MM.1S (cell line): ENCODE data around the gene CDH22.

Experiments used
- DNase-seq: peaks from one replicate; pipeline ENCODE4 v3.0.0-alpha.2; 2015
- H2AFZ ChIP-seq: fragments of 300-600 bp; sonication (generic); 2 replicates; pipeline ENCODE4 v1.6.0; 2016; ENCODE audit warnings: antibody characterized with exemption, low read length
- H3F3A ChIP-seq: fragments of 300-600 bp; sonication (generic); 2 replicates; pipeline ENCODE4 v1.6.1; 2016; ENCODE audit warnings: mild to moderate bottlenecking, antibody characterized with exemption, low read length, moderate library complexity, mixed read lengths; ENCODE audit not compliant: insufficient read depth
- H3K27ac ChIP-seq: fragments of 300-600 bp; sonication (generic); 2 replicates; pipeline ENCODE4 v1.5.1; 2016; ENCODE audit warnings: mild to moderate bottlenecking, low read length
- H3K27me3 ChIP-seq: fragments of 300-600 bp; sonication (generic); replicated peaks from 2 replicates; pipeline ENCODE4 v1.6.0; 2016; ENCODE audit warnings: low read length; ENCODE audit not compliant: insufficient read depth
- H3K36me3 ChIP-seq: fragments of 300-600 bp; sonication (generic); replicated peaks from 2 replicates; pipeline ENCODE4 v1.6.1; 2016; ENCODE audit warnings: mild to moderate bottlenecking, low read length, mixed read lengths; ENCODE audit not compliant: insufficient read depth
- H3K4me1 ChIP-seq: fragments of 300-600 bp; sonication (generic); 2 replicates; pipeline ENCODE4 v1.6.1; 2016; ENCODE audit warnings: low read length, mixed read lengths
- H3K4me2 ChIP-seq: fragments of 300-600 bp; sonication (generic); 2 replicates; pipeline ENCODE4 v1.6.0; 2016; ENCODE audit warnings: low read depth, low read length
- H3K4me3 ChIP-seq: fragments of 300-600 bp; sonication (generic); 2 replicates; pipeline ENCODE4 v1.5.1; 2016; ENCODE audit warnings: low read length, mixed read lengths
- H3K79me2 ChIP-seq: fragments of 300-600 bp; sonication (generic); 2 replicates; pipeline ENCODE4 v1.6.1; 2016; ENCODE audit warnings: mixed run types, low read length, mixed read lengths
- H3K9ac ChIP-seq: fragments of 300-600 bp; sonication (generic); 2 replicates; pipeline ENCODE4 v1.6.1; 2016; ENCODE audit warnings: low read length, mixed read lengths
- H3K9me2 ChIP-seq: fragments of 300-600 bp; sonication (generic); replicated peaks from 2 replicates; pipeline ENCODE4 v1.6.1; 2016; ENCODE audit warnings: mild to moderate bottlenecking, low read length, mixed read lengths; ENCODE audit not compliant: insufficient read depth
- H3K9me3 ChIP-seq: fragments of 300-600 bp; sonication (generic); replicated peaks from 2 replicates; pipeline ENCODE4 v1.6.1; 2016; ENCODE audit warnings: mild to moderate bottlenecking, low read length, mixed read lengths; ENCODE audit not compliant: insufficient read depth
- H4K20me1 ChIP-seq: fragments of 300-600 bp; sonication (generic); 2 replicates; pipeline ENCODE4 v1.6.1; 2016; ENCODE audit warnings: mild to moderate bottlenecking, low read length, moderate library complexity, mixed read lengths; ENCODE audit not compliant: insufficient read depth
- EZH2 ChIP-seq: fragments of 300-600 bp; sonication (generic); optimal IDR thresholded peaks from 2 replicates; pipeline ENCODE3; 2017; ENCODE audit warnings: low read depth, mild to moderate bottlenecking, antibody characterized with exemption, low read length, mixed read lengths
- EZH2phosphoT487 ChIP-seq: fragments of 300-600 bp; sonication (generic); IDR thresholded peaks from 2 replicates; pipeline ENCODE4 v1.6.1; 2018; ENCODE audit warnings: antibody characterized with exemption, low read length
- TF ChIP-seq, protein P1 (sequence below): fragments of 300-600 bp; sonication (generic); IDR thresholded peaks from 2 replicates; pipeline ENCODE4 v1.5.1; 2016; ENCODE audit warnings: antibody characterized with exemption, low read length, mixed read lengths

The CDH22 gene

DNA sequence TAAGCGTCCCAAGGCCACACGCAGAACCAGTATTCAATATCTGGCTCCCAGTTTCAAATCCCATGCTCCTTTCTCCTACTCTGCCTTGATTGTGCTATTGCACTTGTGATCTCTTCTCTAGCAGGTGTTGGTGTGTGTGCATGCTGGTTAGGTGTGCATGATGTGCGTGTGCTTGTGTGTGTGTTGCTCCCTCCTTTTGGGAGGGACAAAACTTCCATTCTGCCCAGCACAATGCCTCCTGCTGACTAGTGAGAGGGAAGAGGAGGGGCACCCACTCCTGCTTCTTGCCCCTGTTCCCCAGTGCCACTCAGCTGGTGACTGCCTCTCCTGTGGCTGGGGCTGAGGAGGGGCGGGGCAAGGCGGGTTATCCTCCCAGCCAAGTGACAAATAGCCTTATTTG is 170.5 kb downstream of the CDH22 start:
- H3K27me3 ChIP-seq = peaks cover 44% of the 10 kb centered on the region
- no peak overlapping the region for H2AFZ ChIP-seq
- H3K27ac ChIP-seq = no peak overlapping the region
- no peaks in the 10 kb centered on the region for H4K20me1 ChIP-seq
- DNase-seq = no peak
- TF ChIP-seq EZH2 = no peak
- TF ChIP-seq, protein P1, sequence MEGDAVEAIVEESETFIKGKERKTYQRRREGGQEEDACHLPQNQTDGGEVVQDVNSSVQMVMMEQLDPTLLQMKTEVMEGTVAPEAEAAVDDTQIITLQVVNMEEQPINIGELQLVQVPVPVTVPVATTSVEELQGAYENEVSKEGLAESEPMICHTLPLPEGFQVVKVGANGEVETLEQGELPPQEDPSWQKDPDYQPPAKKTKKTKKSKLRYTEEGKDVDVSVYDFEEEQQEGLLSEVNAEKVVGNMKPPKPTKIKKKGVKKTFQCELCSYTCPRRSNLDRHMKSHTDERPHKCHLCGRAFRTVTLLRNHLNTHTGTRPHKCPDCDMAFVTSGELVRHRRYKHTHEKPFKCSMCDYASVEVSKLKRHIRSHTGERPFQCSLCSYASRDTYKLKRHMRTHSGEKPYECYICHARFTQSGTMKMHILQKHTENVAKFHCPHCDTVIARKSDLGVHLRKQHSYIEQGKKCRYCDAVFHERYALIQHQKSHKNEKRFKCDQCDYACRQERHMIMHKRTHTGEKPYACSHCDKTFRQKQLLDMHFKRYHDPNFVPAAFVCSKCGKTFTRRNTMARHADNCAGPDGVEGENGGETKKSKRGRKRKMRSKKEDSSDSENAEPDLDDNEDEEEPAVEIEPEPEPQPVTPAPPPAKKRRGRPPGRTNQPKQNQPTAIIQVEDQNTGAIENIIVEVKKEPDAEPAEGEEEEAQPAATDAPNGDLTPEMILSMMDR = no peak
- no peak overlapping the region for H3K9ac ChIP-seq
- H3F3A ChIP-seq = no peaks in the 10 kb centered on the region
- no peaks in the 10 kb centered on the region for H3K9me2 ChIP-seq
- H3K79me2 ChIP-seq = no peaks in the 10 kb centered on the region
- no peaks in the 10 kb centered on the region for H3K9me3 ChIP-seq
- H3K4me1 ChIP-seq = no peaks in the 10 kb centered on the region
- no peaks in the 10 kb centered on the region for H3K36me3 ChIP-seq
- H3K4me2 ChIP-seq = no peak overlapping the region
- no peak overlapping the region for H3K4me3 ChIP-seq

DNA sequence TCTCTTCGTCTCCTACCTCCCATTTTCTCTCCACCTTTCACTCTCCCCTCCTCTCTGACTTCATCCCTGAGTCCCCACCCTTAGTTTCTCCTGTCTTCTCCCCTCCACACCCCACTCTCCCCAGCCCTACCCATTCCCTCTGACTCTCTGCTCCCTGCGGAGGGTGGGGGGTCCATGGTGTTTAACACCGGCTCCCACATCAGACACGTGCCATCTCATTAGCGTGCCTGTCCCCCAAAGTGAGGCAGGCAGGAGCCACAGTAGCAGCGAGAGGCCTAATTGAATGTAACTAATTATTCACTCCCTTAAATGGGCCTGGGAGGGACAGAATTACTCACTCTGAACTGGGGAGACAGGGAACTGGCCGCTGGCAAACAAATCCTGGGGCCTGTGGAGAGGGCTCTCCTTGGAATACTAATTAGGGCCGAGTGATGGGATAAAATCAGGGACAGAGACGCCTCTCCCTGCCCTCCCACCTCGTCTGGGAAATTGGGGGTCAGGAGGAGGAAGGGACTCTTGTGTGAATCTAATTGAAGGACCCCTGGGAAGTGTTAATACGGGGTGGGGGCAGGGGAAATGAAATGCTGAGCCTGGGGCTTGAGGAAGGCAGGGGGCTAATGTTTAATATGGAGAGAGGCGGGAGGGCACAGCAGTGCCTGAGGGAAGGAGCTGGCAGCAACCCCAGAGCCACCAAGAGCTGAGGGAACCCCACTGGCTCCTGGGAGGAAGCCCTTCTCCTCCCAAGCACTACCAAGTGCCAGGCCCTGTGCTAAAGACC is 172.3 kb downstream of the CDH22 start:
- H3K27me3 ChIP-seq = peaks cover 39% of the 10 kb centered on the region
- TF ChIP-seq EZH2phosphoT487 (no peak), EZH2 (no peak)
- TF ChIP-seq, protein P1 = no peak
- H4K20me1 ChIP-seq = no peaks in the 10 kb centered on the region
- no peaks in the 10 kb centered on the region for H3K36me3 ChIP-seq
- no peaks in the 10 kb centered on the region for H3F3A ChIP-seq
- no peaks in the 10 kb centered on the region for H3K9me3 ChIP-seq
- no peak overlapping the region for H3K9ac ChIP-seq
- no peak overlapping the region for H2AFZ ChIP-seq
- no peak overlapping the region for H3K4me2 ChIP-seq
- no peak overlapping the region for H3K27ac ChIP-seq
- H3K4me3 ChIP-seq = no peak overlapping the region
- no peaks in the 10 kb centered on the region for H3K4me1 ChIP-seq
- DNase-seq = no peak
- H3K9me2 ChIP-seq = no peaks in the 10 kb centered on the region
- H3K79me2 ChIP-seq = no peaks in the 10 kb centered on the region

DNA sequence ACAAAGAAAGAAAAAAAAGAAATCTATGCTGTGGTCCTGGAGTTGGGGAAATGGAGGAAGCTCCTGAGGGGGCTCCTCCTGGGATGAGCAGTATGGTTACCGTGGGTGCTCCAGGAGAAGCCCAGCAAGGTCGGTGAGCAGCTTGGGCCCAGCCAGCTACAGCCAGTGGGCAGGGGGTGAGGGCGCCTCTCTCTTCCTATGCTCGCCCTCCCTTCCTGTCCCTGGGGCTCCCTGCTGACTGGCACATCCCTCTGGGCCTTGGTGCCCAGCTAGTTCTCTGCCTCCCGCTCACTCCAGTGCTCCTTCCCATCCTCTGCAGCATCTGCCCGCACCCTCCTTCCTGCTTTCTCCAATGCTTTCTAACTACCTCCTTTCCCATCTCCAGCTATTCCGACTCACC is 173.6 kb downstream of the CDH22 start:
- no peaks in the 10 kb centered on the region for H4K20me1 ChIP-seq
- H2AFZ ChIP-seq = no peak overlapping the region
- no peaks in the 10 kb centered on the region for H3K9me2 ChIP-seq
- TF ChIP-seq EZH2phosphoT487 = no peak
- no peak for TF ChIP-seq EZH2
- TF ChIP-seq, protein P1 = no peak
- no peak overlapping the region for H3K9ac ChIP-seq
- H3K4me1 ChIP-seq = no peaks in the 10 kb centered on the region
- peaks cover 43% of the 10 kb centered on the region for H3K27me3 ChIP-seq
- no peaks in the 10 kb centered on the region for H3F3A ChIP-seq
- no peak overlapping the region for H3K4me2 ChIP-seq
- H3K27ac ChIP-seq = no peak overlapping the region
- H3K9me3 ChIP-seq = no peaks in the 10 kb centered on the region
- no peak overlapping the region for H3K4me3 ChIP-seq
- no peak for DNase-seq
- H3K79me2 ChIP-seq = no peaks in the 10 kb centered on the region
- H3K36me3 ChIP-seq = no peaks in the 10 kb centered on the region
